ENCODE results near the gene MANBA.
"Not testable (repeated sequence)": the region's sequence is repeated elsewhere in the genome, so short reads cannot be mapped to it uniquely, and the experiment has no call there.

The MANBA gene

DNA sequence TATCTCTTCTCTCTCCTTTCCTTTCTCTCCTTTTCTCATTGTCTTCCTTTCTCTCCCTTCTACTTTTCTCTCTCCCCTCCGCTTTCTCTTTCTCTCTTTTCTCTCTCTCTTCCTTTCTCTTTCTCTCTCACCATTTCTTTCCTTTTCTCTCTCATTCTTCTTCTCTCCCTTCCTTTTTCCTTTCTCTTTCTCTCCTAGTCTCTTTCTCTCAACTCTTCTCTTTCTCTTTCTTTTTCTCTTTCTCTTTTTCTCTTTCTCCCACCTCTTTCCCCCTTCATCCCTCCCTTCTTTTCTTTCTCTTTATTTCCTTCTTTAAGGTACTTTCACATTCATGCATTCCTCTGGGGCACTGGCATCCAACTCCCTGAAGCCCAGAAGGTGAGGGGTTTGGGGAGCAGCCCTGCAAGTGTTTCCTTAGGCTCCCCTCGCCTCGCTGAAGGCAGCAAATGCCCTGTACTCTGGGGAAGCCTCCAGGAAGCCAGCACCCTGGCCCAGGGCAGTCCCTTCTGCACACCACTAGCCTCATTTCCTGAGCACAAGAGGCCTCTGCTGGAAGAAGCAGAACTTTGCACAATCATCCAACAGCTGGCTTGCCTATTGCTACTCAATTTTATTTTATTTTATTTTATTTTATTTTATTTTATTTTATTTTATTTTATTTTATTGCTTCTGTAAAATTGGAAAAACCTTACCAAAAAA is 135.4 kb downstream of the MANBA start:
- DNase-seq (ENCODE audit: low read depth in 2 of 2, low spot score in 1 of 2): peak in 1 of 2 donors; percentile 24

DNA sequence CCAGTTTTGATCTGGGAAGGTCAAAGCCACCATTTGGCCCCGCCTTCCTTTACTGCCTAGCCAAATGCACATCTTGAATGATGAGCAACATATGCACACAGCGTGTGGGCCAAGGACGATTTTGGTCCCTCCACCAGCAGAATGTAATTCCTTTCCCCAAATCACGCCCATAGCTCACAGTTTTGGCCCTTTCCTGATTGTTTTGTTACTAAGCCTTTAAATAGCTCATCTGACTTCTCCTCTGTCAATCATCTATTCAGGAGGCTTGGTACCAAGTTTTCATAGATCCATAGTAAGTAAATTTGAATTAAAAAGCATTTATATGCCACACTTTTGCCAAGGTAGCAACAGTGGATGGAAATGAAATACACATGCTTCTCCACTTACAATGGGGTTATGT is 136.3 kb downstream of the MANBA start:
- no peak for DNase-seq (ENCODE audit: low read depth in 2 of 2, low spot score in 1 of 2)

DNA sequence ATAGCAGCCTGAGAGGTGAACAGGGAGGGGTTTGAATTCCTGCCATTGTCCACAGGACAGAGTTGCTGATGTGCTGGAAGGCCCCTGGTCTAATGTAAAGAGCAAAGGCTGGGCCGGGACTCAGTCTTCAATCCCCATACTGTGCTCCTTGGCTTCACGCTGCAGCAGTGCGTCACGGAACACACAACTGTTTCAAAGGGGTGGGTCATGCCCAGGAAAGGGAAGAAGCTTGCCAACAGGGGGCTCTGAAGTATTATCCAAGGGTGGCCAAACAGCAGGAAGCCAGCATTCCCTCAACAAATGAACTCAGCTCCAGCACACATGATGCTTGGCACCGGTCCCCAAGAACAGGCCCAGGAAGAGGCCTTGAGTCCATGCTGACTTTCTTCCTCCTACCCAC is 137.1 kb downstream of the MANBA start:
- DNase-seq (ENCODE audit: low read depth in 2 of 2, low spot score in 1 of 2): no peak

DNA sequence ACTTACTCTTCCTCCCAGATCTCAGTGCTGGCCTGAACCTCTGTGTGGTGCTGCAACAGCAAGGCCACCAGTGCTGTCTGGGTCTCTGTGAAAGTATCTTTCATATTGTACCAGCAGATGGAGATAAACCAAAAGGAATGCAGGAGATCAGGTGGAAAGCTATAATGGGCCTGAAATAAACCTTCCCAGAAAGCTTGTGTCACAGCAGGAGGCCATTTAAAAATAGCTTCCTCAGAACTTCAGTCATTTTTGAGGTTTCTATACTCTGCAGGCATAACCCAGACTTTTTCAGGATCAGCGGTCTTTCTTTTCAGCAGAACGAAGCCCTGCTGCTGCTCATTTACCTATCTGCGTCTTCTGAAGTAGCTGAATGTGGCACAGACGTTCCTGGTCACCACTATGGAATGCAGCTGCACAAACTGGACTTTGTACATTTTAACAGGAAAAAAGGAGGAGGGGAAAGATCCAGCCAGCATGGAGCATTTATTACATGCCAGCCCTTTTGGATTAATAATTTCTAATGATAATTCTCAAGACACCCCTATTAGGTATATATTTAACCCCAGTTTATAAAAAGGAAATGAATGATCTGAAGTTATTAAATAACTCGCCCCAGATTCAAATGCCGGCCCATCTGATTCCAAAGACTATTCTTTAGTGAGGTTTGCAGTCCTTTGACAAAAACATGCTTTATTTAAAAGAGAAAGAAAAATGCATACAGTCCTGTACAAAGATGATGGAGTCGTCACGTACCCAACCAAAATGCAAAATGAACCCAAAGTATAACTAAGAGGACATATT is 139.9 kb downstream of the MANBA start:
- no peak for DNase-seq (ENCODE audit: low read depth in 2 of 2, low spot score in 1 of 2)

DNA sequence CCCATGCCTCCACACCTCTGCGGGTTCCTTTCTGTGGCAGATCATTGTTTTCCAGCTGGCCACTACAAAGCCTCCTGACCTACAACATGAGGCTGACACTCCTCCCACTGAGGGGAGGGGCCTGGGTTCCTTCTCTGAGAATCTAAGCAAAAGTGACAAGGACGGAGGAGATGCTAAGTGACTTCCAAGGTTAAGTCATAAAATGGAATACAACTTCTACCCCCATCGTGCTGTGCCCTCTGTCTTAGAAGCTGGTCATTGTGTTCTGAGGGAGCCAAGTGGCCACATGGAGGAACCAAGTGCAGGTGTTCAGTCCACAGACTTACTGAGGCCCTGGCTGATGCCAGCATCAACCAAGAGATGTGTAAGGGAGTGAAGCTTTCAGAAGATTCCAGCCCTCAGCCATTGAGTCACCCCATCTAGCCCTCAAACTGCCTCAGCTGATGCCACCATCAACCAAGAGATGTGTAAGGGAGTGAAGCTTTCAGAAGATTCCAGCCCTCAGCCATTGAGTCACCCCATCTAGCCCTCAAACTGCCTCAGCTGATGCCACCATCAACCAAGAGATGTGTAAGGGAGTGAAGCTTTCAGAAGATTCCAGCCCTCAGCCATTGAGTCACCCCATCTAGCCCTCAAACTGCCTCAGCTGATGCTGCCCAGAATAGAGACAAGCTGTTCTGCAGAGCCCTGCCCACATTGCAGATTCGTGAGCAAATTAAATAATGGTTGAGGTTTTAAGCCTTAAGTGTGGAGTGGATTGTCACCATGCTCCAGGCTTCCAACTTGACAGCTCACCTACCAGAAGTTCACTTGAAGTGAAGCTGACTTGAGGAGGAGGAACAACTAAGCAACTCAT is 140.8 kb downstream of the MANBA start:
- not testable (repeated sequence) for DNase-seq (ENCODE audit: low read depth in 2 of 2, low spot score in 1 of 2)

DNA sequence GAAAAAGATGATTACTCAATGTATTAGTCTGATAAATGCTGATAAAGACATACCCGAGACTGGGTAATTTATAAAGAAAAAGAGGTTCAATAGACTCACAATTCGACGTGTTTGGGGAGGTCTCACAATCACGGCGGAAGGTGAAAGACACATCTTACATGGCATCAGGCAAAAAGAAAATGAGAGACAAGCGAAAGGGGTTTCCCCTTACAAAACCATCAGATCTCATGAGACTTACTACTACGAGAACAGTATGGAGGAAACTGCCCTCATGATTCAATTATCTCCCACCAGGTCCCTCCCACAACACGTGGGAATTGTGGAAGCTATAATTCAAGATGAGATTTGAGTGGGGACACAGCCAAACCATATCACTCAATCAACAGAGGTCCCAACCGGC is 141.7 kb downstream of the MANBA start:
- DNase-seq (ENCODE audit: low read depth in 2 of 2, low spot score in 1 of 2): not testable (repeated sequence)

DNA sequence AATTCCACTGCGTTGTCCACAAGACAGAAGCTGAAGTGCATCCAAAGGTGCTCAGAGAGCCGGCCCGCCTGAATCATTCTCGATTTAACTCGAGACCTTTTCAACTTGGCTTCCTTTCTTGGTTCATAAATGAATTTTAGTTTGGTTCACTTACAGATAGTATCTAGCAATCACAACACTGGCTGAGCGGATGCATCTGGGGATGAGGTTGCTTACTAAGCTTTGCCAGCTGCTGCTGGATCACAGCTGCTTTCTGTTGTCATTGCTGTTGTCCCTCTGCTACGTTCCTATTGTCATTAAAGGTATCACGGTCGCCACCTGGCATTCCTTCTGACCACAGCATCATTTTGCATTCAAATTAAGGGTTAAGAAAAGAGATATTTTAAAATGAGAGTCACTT is 144.1 kb downstream of the MANBA start:
- no peak for DNase-seq (ENCODE audit: low read depth in 2 of 2, low spot score in 1 of 2)

DNA sequence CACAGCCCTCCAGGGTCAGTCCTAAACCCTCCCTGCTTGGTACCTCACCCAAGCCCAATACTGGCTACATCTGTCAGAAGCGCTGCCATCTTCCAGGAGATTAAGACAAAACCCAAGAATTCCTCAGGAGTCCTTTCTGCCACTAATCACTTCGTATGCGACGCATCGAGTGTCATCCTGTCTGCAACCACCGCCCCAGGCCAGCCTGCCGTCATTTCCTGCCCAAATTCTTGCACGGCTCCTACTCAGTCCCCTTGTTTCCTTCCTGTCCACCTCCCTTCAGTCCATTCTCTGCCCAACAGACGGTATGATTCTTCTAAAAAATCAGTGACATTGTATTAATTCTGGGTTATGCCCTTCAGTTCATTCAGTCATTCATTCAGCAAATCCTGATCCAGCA is 146.0 kb downstream of the MANBA start:
- DNase-seq (ENCODE audit: low read depth in 2 of 2, low spot score in 1 of 2): no peak

DNA sequence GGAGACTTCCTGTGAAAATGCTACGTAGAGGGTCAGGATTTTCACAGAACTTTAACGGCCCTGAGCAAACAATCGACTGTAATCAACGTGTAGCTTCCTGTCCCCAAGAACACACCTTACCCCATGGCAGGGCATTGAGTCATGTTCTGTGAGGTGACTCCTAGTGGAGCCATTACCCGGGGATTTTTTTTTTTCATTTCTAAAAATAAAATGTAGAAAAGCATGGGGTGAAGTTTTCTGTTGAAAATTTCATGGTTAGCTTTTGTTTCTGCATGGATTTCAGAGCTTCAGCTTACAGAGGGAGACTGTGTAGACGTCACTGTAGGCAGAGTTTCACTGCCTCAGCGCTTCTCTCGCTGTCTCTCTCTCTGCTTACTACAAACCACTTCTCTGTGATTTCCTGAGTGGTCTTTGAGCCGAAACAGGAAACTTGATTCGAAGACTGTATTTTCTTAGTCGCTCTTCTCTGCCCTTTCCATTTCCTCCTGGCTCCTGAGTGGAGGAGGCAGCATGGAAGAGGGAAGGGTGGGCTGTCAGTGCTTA is 147.9 kb downstream of the MANBA start:
- peak in 1 of 2 donors; percentile 27 for DNase-seq (ENCODE audit: low read depth in 2 of 2, low spot score in 1 of 2)

DNA sequence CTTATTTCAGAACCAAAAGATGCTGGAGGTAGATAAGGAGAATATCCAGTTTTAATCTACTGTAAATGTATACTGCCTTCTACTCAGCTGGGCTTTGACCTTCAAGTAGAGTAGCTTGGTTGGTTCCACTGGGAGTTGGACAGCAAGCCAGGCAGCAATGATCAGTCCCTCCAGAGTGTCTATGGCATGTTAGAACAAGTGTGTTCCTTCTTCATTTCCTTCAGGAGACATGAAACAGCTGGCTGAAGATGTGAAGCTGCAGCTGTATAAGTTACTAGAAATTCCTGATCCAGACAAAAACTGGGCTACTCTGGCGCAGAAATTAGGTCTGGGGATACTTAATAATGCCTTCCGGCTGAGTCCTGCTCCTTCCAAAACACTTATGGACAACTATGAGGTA is 148.6 kb downstream of the MANBA start:
- no peak for DNase-seq (ENCODE audit: low read depth in 2 of 2, low spot score in 1 of 2)

DNA sequence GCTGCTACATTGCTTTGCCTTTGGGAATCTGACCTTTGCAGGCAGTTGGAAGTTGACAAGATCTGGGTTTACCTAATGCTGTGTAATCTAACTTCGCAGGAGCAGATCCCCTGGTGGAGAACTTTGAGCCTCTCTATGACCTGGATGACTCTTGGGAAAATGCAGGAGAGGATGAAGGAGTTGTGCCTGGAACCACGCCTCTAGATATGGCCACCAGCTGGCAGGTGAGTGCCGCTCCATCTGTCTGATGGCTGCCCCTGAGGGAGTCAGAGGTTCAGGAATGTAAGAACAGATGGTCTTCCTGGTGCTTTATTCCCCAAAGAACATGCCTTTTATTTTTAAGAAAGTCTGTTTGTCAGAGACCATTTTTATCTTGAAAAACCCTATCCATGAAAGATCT is 150.3 kb downstream of the MANBA start:
- no peak for DNase-seq (ENCODE audit: low read depth in 2 of 2, low spot score in 1 of 2)

DNA sequence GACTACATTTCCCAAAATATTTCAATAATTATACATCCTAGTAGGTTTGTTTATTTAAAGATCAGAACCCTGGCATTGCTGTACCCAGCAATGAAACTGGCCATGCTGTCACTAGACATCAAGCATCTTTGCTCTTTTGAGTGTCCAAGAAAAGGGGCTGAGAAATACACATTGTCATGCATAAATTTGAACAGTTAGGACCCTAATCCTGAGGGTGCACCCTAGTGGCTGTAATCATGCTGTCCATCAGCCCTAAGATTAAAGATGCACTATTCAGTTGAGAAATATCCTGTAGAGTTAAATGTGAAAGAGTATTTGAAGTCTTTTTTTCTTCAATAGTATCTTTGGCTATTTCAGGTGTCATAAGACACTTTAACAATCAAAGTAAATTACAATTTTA is 150.8 kb downstream of the MANBA start:
- no peak for DNase-seq (ENCODE audit: low read depth in 2 of 2, low spot score in 1 of 2)

DNA sequence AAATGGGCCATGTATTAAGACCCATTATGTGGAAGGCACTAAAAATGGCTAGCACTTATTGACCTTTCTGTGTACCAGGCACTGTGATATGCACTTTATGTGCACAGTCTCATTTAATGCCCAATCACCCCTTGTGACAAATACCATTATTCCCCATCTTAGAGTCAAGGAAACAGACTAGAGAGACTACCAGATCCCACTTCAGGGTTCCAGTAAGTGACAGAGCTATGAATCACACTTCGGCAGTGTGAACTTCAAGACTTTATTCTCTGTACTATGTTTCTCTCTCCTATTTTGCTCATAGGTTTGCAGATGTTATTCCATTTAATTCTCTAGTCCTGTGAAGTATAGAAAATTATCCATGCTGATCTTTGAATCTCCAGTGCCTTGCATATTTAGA is 152.6 kb downstream of the MANBA start:
- DNase-seq (ENCODE audit: low read depth in 2 of 2, low spot score in 1 of 2): no peak

DNA sequence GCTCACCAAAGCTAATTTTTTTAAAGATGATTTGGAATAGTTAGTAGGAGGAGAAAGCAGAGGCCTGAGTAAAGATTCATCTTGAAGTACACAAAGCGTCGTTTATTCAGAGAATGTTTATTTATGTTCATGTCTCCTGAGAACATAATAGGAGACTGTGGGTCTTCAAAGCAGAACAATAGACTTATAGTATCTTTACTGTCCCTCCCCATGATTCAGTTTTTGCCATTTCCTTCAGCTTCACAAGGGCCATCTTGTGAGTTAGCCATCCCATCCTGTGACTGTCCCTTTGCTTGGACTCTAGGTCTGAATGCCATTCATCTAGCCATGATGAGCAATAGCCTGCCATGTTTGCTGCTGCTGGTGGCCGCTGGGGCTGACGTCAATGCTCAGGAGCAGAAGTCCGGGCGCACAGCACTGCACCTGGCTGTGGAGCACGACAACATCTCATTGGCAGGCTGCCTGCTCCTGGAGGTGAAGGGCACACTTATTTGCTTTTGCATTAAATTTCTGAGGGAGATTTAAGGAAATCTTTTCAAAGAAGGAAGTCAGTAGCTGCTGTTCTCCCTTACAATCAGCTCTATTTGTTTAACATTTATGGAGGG is 153.8 kb downstream of the MANBA start:
- DNase-seq (ENCODE audit: low read depth in 2 of 2, low spot score in 1 of 2): no peak

DNA sequence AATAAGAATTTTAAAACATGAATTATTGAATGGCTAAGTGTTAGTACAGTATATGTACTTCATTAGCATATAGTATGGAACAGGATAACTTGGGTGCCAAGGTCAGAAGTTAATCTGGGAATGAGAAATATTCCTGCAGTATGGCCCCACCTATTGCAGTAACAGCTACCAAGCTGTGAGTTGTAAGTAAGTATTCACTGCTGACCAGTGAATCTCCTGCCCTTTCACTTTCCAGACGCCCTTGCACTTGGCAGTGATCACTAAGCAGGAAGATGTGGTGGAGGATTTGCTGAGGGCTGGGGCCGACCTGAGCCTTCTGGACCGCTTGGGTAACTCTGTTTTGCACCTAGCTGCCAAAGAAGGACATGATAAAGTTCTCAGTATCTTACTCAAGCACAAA is 154.5 kb downstream of the MANBA start:
- no peak for DNase-seq (ENCODE audit: low read depth in 2 of 2, low spot score in 1 of 2)

DNA sequence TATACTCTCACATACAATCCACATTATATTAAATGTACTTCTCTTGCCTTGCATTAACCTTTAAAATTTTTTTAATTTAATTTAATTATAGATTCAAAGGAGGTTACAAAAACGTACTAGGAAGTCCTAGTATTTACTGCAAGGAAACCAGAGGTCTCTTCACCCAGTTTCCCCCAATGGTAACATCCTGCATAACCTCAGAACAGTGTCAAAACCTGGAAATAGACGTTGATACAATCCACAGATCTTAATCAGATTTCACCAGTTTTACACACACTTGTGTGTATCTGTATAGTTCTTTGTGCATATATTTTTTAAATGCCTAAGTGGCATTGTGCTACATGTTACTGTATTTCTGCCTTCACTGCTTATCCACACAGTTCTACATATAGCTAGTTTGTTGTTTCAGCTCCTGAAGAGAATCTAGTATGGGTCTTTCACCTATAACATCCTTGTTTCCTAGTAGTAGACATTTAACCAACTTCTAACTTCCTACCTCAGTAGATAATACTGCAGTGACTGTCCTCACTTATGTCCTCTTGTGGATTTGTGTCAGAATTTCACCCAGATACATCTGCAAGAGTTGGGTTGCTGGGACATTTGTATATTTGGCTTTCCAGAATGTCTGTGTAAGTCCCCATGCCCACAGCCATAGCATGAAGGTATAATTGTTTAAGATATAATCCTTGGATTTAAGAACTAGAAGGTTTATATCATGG is 156.4 kb downstream of the MANBA start:
- DNase-seq (ENCODE audit: low read depth in 2 of 2, low spot score in 1 of 2): no peak

DNA sequence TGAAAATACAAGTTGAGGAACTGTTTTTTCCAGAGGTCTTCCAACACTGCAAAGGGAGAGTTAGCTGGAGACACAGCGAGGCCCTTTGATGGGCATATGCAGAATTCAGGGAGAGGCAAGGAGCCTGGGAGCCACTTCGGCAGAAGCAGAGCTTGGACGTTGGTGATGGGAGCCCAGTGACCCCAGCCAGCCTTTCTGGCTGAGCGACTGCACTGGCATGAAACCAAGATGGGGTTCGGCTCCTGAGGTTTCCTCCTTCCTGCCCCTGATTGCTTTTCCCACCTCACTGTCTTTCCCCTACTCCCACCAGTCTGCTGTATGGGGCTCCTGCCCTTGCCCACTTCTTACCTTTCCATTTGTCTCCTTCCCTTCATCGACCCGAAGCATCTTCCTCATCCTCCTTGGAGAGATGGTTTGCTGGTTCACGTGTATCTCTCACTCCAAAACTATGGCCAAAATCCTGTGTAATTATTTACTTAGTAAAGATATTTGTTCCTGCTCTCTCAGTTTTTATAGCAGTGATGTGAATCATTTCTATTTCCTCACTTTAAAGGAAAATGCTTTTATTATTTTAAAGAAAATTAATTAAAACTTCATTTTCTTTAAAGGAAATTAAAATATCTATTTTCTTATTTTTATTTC is 159.1 kb downstream of the MANBA start:
- no peak for DNase-seq (ENCODE audit: low read depth in 2 of 2, low spot score in 1 of 2)

DNA sequence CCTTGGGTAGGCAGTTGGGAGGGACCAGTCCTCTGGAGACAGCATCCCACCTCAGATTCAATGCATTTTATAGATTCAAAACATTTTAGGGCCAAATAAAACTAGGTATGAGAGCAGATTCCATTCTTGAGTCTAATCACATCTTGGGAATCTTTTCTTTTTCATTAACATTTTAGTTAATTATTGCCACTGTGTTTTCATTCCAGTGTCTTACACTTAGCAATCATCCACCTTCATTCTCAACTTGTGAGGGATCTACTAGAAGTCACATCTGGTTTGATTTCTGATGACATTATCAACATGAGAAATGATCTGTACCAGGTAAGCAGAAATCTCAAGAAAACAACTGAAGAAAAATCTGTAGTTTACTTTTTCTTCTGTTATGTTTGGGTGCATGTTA is 160.1 kb downstream of the MANBA start:
- DNase-seq (ENCODE audit: low read depth in 2 of 2, low spot score in 1 of 2): no peak

DNA sequence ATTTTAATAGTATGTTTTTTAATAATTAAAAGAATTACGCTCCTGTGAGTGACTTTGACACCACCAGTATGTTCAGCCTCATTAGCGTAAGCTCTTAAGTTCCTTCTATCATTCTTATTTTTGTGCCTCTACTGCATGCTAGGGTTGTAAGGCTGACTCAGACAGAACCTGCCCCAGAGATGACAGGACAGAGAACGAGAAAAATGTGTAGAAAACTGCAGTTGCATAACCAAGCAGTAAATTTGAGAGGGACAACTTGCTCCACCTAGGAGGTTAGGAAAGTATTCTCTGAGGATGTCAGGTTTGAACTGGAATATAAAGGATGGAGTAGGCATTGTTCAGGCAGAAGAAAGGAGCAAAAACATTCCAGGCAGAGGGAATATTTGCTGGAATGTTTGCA is 160.9 kb downstream of the MANBA start:
- no peak for DNase-seq (ENCODE audit: low read depth in 2 of 2, low spot score in 1 of 2)

DNA sequence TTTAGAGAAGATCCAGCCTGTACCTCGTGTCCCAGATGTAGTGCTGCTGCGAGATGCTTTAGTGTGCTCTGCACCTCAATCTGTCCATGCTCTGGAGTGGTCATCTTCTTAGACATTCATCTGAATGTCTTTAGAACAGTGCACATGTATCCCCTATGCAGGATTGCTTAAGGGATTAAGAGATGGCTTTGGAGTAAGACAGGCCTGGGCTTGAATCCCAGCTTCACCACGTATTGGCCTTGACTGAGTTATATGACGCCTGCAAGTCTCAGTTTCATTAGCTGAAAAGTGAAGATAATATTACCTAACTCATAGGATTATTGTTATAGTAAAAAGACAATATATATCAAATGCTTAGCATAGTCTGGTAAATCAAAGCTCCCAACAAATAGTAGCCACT is 161.3 kb downstream of the MANBA start:
- DNase-seq (ENCODE audit: low read depth in 2 of 2, low spot score in 1 of 2): no peak
